ENCODE data around the gene CDKAL1.

CDKAL1 gene

GRCh38 chr6:21208081-21208795, 674.0 kb downstream of the CDKAL1 start:
- Histone ChIP-seq H3K36me3 (ENCODE audit: insufficient read depth, low read length) (peaks cover 12% of the 10 kb centered on the region; the same call in 1 of the 2 replicates), H3F3A (ENCODE audit: low read depth) (no peaks in the 10 kb centered on the region), H4K20me1 (ENCODE audit: insufficient read depth, low read length, poor library complexity, severe bottlenecking) (no peaks in the 10 kb centered on the region), H3K4me1 (ENCODE audit: insufficient read depth, low read length, poor library complexity, severe bottlenecking) (no peaks in the 10 kb centered on the region), H3K4me3 (ENCODE audit: low read length, poor library complexity, severe bottlenecking) (no peak overlapping the region), H3K79me2 (ENCODE audit: insufficient read depth, low read length) (no peaks in the 10 kb centered on the region), H2AFZ (ENCODE audit: low read length) (no peak overlapping the region), H3K27me3 (ENCODE audit: insufficient read depth, low read length, poor library complexity, severe bottlenecking) (no peaks in the 10 kb centered on the region), H3K9ac (ENCODE audit: low read depth, low read length, poor library complexity, severe bottlenecking) (no peak overlapping the region), H3K9me2 (replicated peaks; ENCODE audit: low read depth, low read length) (no peaks in the 10 kb centered on the region), H3K4me2 (ENCODE audit: low read depth, low read length, poor library complexity, severe bottlenecking) (no peak overlapping the region), H3K9me3 (ENCODE audit: insufficient read depth, low read depth, low read length) (no peaks in the 10 kb centered on the region)
- TF ChIP-seq CTCF (conservative IDR thresholded peaks at IDR 0.05; ENCODE audit: low read length): no peak
- no peak for TF ChIP-seq EZH2phosphoT487 (IDR thresholded peaks at IDR 0.05; ENCODE audit: borderline replicate concordance)

- TF ChIP-seq CTCF (conservative IDR thresholded peaks at IDR 0.05; ENCODE audit: low read length) (no peak), EZH2phosphoT487 (IDR thresholded peaks at IDR 0.05; ENCODE audit: borderline replicate concordance) (no peak)
- Histone ChIP-seq H3K9me2 (replicated peaks; ENCODE audit: low read depth, low read length) (no peaks in the 10 kb centered on the region), H3K9ac (ENCODE audit: low read depth, low read length, poor library complexity, severe bottlenecking) (no peak overlapping the region), H2AFZ (ENCODE audit: low read length) (no peak overlapping the region), H3K36me3 (ENCODE audit: insufficient read depth, low read length) (peaks cover 12% of the 10 kb centered on the region; the same call in 1 of the 2 replicates), H3K4me2 (ENCODE audit: low read depth, low read length, poor library complexity, severe bottlenecking) (no peak overlapping the region), H3K79me2 (ENCODE audit: insufficient read depth, low read length) (no peaks in the 10 kb centered on the region), H3K9me3 (ENCODE audit: insufficient read depth, low read depth, low read length) (no peaks in the 10 kb centered on the region), H3F3A (ENCODE audit: low read depth) (no peaks in the 10 kb centered on the region), H3K27me3 (ENCODE audit: insufficient read depth, low read length, poor library complexity, severe bottlenecking) (no peaks in the 10 kb centered on the region), H3K4me3 (ENCODE audit: low read length, poor library complexity, severe bottlenecking) (no peak overlapping the region), H4K20me1 (ENCODE audit: insufficient read depth, low read length, poor library complexity, severe bottlenecking) (no peaks in the 10 kb centered on the region), H3K4me1 (ENCODE audit: insufficient read depth, low read length, poor library complexity, severe bottlenecking) (no peaks in the 10 kb centered on the region)
These were observed 674.5 kb downstream of the CDKAL1 start for GRCh38 chr6:21208796-21209186.

GRCh38 chr6:21213492-21213891, 679.2 kb downstream of the CDKAL1 start:
- no peaks in the 10 kb centered on the region for H3K79me2 ChIP-seq (ENCODE audit: insufficient read depth, low read length)
- no peak overlapping the region for H3K4me3 ChIP-seq (ENCODE audit: low read length, poor library complexity, severe bottlenecking)
- no peaks in the 10 kb centered on the region for H3K9me3 ChIP-seq (ENCODE audit: insufficient read depth, low read depth, low read length)
- H3K4me2 ChIP-seq (ENCODE audit: low read depth, low read length, poor library complexity, severe bottlenecking): no peak overlapping the region
- no peak overlapping the region for H2AFZ ChIP-seq (ENCODE audit: low read length)
- H4K20me1 ChIP-seq (ENCODE audit: insufficient read depth, low read length, poor library complexity, severe bottlenecking): no peaks in the 10 kb centered on the region
- H3K4me1 ChIP-seq (ENCODE audit: insufficient read depth, low read length, poor library complexity, severe bottlenecking): no peaks in the 10 kb centered on the region
- no peaks in the 10 kb centered on the region; the same call in 1 of the 2 replicates for H3K36me3 ChIP-seq (ENCODE audit: insufficient read depth, low read length)
- H3K9ac ChIP-seq (ENCODE audit: low read depth, low read length, poor library complexity, severe bottlenecking): no peak overlapping the region
- H3K27me3 ChIP-seq (ENCODE audit: insufficient read depth, low read length, poor library complexity, severe bottlenecking): no peaks in the 10 kb centered on the region
- no peaks in the 10 kb centered on the region for H3F3A ChIP-seq (ENCODE audit: low read depth)
- H3K9me2 ChIP-seq (replicated peaks; ENCODE audit: low read depth, low read length): no peaks in the 10 kb centered on the region
- TF ChIP-seq CTCF (conservative IDR thresholded peaks at IDR 0.05; ENCODE audit: low read length): no peak
- TF ChIP-seq EZH2phosphoT487 (IDR thresholded peaks at IDR 0.05; ENCODE audit: borderline replicate concordance): no peak
